K562 (cell line): ENCODE data around the gene EMC9. TPM values are rescaled to one million over a fixed set of nuclear protein-coding genes. Genes with fewer than 3 reads are reported as not detected.
A peak's percentile ranks its signal among the peaks of the same experiment; 100 is the strongest.

Experiments
- ETS1 ChIP-seq: conservative IDR thresholded peaks from 2 replicates; pipeline ENCODE4 v1.6.1; 2011; ENCODE audit warnings: low read depth, mild to moderate bottlenecking, low read length; ENCODE audit not compliant: control insufficient read depth
- FOXP1 ChIP-seq: sonication (generic); formaldehyde crosslinking; IDR thresholded peaks from 2 replicates; pipeline ENCODE4 v1.8.0; 2022; ENCODE audit warnings: mild to moderate bottlenecking, missing genetic modification reagents
- GABPA ChIP-seq: fragments of 200-800 bp; sonication (Bioruptor generic); conservative IDR thresholded peaks from 2 replicates; pipeline ENCODE4 v1.6.1; 2016; ENCODE audit warnings: low read depth, missing genetic modification characterization, missing compliant biosample characterization
- HDAC2 ChIP-seq: fragments of 450-650 bp; IDR thresholded peaks from 2 replicates; pipeline ENCODE4 v1.6.1; 2016; ENCODE audit warnings: mild to moderate bottlenecking
- KDM5B ChIP-seq: fragments of 200-600 bp; sonication (generic); IDR thresholded peaks from 2 replicates; pipeline ENCODE4 v1.6.1; 2012; ENCODE audit warnings: low read depth, mild to moderate bottlenecking, moderate library complexity, low read length, control low read depth, inconsistent platforms; ENCODE audit not compliant: insufficient replicate concordance
- KLF13 ChIP-seq: fragments of 450-650 bp; IDR thresholded peaks from 2 replicates; pipeline ENCODE4 v1.6.1; 2016; ENCODE audit warnings: missing genetic modification characterization, low read depth, mild to moderate bottlenecking, missing compliant biosample characterization, moderate library complexity, borderline replicate concordance
- KLF6 ChIP-seq: fragments of 250-450 bp; sonication (Bioruptor Pico); IDR thresholded peaks from 2 replicates; pipeline ENCODE4 v1.4.0; 2020; ENCODE audit warnings: mild to moderate bottlenecking, moderate library complexity, borderline replicate concordance
- MGA ChIP-seq: fragments of 450-650 bp; IDR thresholded peaks from 2 replicates; pipeline ENCODE4 v1.6.1; 2016; ENCODE audit warnings: mild to moderate bottlenecking, moderate library complexity
- NCOA1 ChIP-seq: fragments of 450-650 bp; IDR thresholded peaks from 2 replicates; pipeline ENCODE4 v1.6.1; 2016; ENCODE audit warnings: low read depth
- OTX1 ChIP-seq: fragments of 450-650 bp; formaldehyde crosslinking; IDR thresholded peaks from 2 replicates; pipeline ENCODE4 v1.4.0; 2022; ENCODE audit warnings: mild to moderate bottlenecking
- PHF20 ChIP-seq: fragments of 450-650 bp; IDR thresholded peaks from 2 replicates; pipeline ENCODE4 v1.6.1; 2018; ENCODE audit not compliant: partially characterized antibody
- SNIP1 ChIP-seq: fragments of 450-650 bp; IDR thresholded peaks from 2 replicates; pipeline ENCODE4 v1.7.1; 2017; ENCODE audit warnings: low read depth, mild to moderate bottlenecking
- ZEB2 ChIP-seq: fragments of 450-650 bp; IDR thresholded peaks from 2 replicates; pipeline ENCODE4 v1.6.1; 2016
- polyA plus RNA-seq, 8 experiments: library from polyadenylated mRNA; depleted of rRNA in 4 of 8; stranded (reverse) in 5 of 8; unstranded in 3 of 8; fragments of >200 nt; fragmentation: Nextera tagmentation in 2 of 8; fragmentation: Illumina TruSeq in 1 of 8; extraction: Ambion mirVana in 2 of 8; extraction: Trizol in 1 of 8; gene quantifications; 2 replicates each; pipeline versions ENCODE4 v1.2.1 to v1.2.3, GENCODE V29; 2011 to 2014; ENCODE audit warnings: inconsistent platforms in 1 of 8, missing spikeins in 1 of 8
- total RNA-seq, 7 experiments: library from RNA; depleted of rRNA in 6 of 7; stranded (reverse); fragments of >200 nt in 6 of 7; fragmentation: Illumina TruSeq in 2 of 7; extraction: Trizol in 2 of 7; gene quantifications; 2 replicates each; pipeline versions ENCODE4 v1.2.1 to v1.2.3, GENCODE V29; 2011 to 2021; ENCODE audit warnings: low replicate concordance in 1 of 7

Gene EMC9
- total and polyA plus RNA-seq, 9 of the 15 experiments (the other 6 are each of a cell fraction or from before 2014, with no cell fraction given) = 3.1 to 13.2 (median 7.8) TPM

GRCh38 chr14:24188251-24189058, 47.1 kb upstream of the EMC9 start, which contains the start of gene IPO4 (continued):
- TF ChIP-seq MGA (peak; percentile 46), ZEB2 (peak; percentile 97), KDM5B (peak; percentile 63), OTX1 (CRISPR knock-in tag) (0 out of 2 replicates have a peak, but pooled peaks have one; percentile 7), SNIP1 (0 out of 2 replicates have a peak, but pooled peaks have one; percentile 33), HDAC2 (peak; percentile 93), KLF6 (CRISPR knock-in tag) (peak; percentile 57; the same call in 1 of the 2 replicates), PHF20 (peak; percentile 83), NCOA1 (peak; percentile 99), ETS1 (peak; percentile 72; the same call in 1 of the 2 replicates), GABPA (tag) (peak; percentile 99), KLF13 (tag) (peak; percentile 94), FOXP1 (peak; percentile 39; the same call in 1 of the 2 replicates)
